ENCODE measurements around the gene LRRC38.
"Not testable (repeated sequence)": the region's sequence is repeated elsewhere in the genome, so short reads cannot be mapped to it uniquely, and the experiment has no call there.

LRRC38 gene

GRCh38 chr1:13451399-13451965, 62.3 kb downstream of the LRRC38 start:
- DNase-seq = no peak

GRCh38 chr1:13450204-13450603, 63.6 kb downstream of the LRRC38 start:
- no peak for DNase-seq

DNA sequence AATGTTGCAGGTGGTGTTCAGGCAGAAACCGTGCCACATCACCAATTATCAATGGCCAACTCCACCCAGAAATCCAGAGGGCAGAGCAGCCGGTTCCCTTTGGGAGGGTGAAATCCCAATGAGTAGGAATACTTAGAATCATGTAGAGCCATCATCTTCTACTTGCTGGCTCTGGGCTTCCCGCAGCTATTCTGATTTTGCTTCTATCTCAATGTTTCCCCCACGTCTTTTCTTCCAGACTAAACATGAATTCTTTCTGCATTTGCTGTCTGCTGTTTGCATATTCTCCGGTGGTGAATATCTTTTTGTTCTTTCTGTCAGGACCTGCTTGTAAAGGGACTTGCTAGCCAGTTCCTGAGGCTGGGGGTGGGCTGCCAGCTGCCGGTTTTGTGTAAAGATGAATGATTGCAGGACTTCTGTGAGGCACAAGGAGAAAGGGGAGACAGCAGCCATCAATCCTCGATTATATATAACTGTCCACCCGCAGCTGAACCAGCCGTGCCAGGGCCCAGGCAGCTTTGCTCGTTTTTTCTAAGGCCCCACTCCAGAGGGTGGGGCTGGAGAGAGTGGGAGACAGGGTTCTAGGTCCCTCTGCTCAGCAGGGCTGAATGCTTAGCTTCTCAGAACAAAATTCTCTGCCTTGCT, 70.3 kb downstream of the LRRC38 start:
- no peak for DNase-seq

DNA sequence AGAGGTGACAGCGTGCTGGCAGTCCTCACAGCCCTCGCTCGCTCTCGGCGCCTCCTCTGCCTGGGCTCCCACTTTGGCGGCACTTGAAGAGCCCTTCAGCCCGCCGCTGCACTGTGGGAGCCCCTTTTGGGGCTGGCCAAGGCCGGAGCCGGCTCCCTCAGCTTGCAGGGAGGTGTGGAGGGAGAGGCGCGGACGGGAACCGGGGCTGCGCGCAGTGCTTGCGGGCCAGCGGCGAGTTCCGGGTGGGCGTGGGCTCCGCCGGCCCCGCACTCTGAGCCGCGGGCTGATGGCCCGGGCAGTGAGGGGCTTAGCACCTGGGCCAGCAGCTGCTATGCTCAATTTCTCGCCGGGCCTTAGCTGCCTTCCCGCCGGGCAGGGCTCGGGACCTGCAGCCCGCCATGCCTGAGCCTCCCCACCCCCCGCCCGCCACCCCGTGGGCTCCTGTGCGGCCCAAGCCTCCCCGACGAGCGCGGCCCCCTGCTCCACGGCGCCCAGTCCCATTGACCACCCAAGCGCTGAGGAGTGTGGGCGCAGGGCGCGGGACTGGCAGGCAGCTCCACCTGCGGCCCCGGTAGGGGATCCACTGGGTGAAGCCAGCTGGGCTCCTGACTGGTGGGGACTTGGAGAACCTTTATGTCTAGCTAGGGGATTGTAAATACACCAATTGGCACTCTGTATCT, 74.6 kb downstream of the LRRC38 start:
- not testable (repeated sequence) for DNase-seq

GRCh38 chr1:13435458-13435857, 78.3 kb downstream of the LRRC38 start:
- no peak for DNase-seq

DNA sequence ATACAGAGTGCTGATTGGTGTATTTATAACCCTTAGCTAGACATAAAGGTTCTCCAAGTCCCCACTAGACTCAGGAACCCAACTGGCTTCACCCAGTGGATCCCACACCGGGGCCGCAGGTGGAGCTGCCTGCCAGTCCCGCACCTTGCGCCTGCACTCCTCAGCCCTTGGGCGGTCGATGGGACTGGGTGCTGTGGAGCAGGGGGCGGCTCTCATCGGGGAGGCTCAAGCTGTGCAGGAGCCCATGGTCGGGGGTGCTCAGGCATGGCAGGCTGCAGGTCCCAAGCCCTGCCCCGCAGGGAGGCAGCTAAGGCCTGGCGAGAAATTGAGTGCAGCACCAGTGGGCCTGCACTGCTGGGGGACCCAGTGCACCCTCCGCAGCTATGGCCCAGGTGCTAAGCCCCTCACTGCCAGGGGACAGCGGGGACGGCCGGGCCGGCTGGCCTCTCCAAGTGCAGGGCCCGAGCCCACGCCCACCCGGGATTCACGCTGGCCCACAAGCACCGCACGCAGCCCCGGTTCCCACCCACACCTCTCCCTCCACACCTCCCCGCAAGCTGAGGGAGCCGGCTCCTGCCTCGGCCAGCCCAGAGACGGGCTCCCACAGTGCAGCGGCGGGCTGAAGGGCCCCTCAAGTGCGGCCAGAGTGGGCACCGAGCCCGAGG, 80.0 kb downstream of the LRRC38 start:
- not testable (repeated sequence) for DNase-seq

- no peak for DNase-seq
These were observed 81.6 kb downstream of the LRRC38 start for GRCh38 chr1:13432251-13432650.

DNA sequence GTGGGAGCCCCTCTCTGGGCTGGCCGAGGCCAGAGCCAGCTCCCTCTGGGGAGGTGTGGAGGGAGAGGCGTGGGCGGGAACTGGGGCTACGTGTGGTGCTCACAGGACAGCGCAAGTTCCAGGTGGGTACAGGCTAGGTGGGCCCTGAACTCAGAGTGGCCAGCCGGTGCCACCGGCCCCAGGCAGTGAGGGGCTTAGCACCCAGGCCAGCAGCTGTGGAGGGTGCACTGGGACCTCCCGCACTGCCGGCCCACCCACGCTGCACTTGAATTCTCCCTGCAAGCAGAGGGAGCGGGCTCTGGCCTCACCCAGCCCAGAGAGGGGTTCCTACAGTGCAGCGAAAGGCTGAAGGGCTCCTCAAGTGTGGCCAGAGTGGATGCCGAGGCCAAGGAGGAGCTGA, 83.3 kb downstream of the LRRC38 start:
- no peak for DNase-seq
